GM10248 (cell line): ENCODE data around the gene CAAP1.
"Not testable (repeated sequence)": the region's sequence is repeated elsewhere in the genome, so short reads cannot be mapped to it uniquely, and the experiment has no call there.

Experiments
- CTCF ChIA-PET: fragments of 300-600 bp; sonication (Branson Sonifier 250); formaldehyde crosslinking; extraction: SDS; loops from one replicate; lab custom pipeline; 2021; ENCODE audit warnings: antibody characterized with exemption; lab: Yijun Ruan, JAX
- POLR2A ChIA-PET: fragments of 350-650 bp; sonication (Branson Sonifier 250); formaldehyde crosslinking; extraction: SDS; loops from one replicate; lab custom pipeline; 2020; ENCODE audit warnings: antibody characterized with exemption; lab: Yijun Ruan, JAX
- DNase-seq: peaks from one replicate; pipeline ENCODE4 v3.0.0; 2012; ENCODE audit errors: extremely low spot score
- TF ChIP-seq, protein P1 (sequence below): IDR thresholded peaks from 2 replicates; pipeline ENCODE4 v1.5.1; 2012; ENCODE audit warnings: mild to moderate bottlenecking, low read depth; ENCODE audit errors: extremely low read depth, missing control alignments, control extremely low read depth

The CAAP1 gene

DNA sequence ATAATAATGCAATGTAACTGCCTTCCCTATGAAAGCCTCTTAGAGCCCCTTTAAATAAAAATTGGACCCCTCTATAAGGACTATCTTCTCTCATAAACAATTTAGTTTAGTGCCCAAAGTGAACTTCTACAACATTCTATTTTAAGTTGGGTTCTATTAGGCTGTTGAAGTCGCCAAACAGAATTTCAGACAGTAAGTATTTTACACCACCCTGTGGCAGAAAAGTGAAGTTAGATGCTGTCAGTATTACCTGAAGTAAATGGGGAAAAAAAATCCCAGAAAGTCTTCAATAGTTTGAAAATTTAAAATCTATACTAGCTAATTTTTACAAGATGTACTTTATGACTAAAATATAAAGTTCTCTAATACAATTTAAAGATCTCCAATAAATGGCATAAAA lies 29.5 kb downstream of the CAAP1 start:
- no peak for DNase-seq
- POLR2A ChIA-PET = no interaction called here
- TF ChIP-seq, protein P1, sequence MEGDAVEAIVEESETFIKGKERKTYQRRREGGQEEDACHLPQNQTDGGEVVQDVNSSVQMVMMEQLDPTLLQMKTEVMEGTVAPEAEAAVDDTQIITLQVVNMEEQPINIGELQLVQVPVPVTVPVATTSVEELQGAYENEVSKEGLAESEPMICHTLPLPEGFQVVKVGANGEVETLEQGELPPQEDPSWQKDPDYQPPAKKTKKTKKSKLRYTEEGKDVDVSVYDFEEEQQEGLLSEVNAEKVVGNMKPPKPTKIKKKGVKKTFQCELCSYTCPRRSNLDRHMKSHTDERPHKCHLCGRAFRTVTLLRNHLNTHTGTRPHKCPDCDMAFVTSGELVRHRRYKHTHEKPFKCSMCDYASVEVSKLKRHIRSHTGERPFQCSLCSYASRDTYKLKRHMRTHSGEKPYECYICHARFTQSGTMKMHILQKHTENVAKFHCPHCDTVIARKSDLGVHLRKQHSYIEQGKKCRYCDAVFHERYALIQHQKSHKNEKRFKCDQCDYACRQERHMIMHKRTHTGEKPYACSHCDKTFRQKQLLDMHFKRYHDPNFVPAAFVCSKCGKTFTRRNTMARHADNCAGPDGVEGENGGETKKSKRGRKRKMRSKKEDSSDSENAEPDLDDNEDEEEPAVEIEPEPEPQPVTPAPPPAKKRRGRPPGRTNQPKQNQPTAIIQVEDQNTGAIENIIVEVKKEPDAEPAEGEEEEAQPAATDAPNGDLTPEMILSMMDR = no peak

DNA sequence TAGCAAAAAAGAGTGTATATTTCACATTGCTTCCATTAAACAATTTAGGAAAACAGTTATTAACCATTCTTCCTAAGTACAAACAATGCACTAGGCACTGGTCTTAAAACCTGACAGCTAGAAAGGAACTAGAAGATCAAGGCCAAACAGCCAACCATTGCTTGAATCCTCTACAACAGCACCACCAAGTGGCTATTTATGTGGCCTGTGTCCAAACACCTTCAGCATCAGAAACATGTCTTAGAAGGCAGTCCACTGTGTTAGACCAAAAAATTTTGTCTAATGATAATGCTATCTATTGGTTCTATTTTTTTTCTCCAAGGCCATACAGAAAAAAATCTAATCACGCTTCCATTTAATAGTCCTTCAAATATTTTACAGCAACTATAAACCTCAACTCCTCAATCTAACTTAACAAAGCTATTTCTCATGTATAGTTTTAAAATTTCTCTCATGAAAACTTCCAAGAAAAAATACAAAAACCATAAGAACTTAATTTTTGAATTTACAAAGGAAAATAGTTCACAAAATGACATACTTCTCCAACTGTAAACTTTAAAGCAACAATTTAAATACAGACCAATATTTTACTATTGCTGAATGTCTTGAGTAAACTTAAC lies 36.1 kb downstream of the CAAP1 start:
- peak; percentile 45 for DNase-seq

More for the DNA sequence above, 29.5 kb downstream of the CAAP1 start:
- CTCF ChIA-PET = no interaction called here

DNA sequence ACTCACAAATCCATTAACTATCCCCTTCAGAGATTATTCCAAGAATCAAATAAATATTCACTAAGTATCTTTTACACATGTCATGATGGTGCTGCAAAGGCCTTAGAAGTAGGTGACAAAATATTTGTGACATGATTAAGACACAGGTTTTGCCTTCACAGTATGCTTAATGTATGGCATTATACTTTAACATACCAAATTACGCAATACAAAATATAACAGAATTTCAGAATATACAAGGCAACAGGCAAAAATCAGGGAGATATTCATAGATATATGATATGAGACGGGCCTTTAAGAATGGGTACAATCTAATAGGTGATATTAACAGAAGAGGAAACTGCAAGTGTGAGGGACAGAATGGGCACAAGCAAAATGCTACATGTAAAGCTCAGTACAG lies 41.6 kb downstream of the CAAP1 start:
- TF ChIP-seq, protein P1 = no peak
- no peak for DNase-seq
- ChIA-PET CTCF (interaction anchor here (1.2 kb wide), 1 partner anchor 10 kb away, joined by 5 read pairs; no protein-coding TSS in a partner anchor), POLR2A (no interaction called here)

More for the DNA sequence above, 36.1 kb downstream of the CAAP1 start:
- TF ChIP-seq, protein P1 = peak; percentile 62
- CTCF ChIA-PET = interaction anchor here (0.9 to 1.6 kb wide), 5 partner anchors 16 to 133 kb away, joined by 3 to 6 read pairs (median 4); no protein-coding TSS in a partner anchor
- POLR2A ChIA-PET = no interaction called here

DNA sequence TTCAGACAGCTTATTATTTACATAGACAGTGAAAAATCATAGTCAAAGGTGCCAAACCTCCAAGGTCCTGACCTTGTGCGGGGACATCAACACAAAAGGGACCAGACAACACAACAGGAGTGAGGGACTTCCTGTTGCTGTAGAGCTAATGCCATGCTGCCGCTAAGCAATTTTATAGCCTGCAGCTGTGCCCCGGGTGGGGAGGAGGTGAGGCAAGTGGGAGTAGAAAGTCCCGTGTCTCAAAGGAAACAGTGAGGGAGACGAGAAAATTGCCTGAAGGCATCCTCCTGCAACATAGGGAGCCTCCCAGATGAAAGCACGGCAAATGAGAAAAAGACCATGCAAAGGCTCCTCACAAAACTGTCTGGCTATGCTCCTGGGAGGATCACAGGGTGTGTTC lies 58.8 kb downstream of the CAAP1 start:
- DNase-seq = no peak
- ChIA-PET POLR2A (no interaction called here), CTCF (no interaction called here)
- TF ChIP-seq, protein P1 = no peak

DNA sequence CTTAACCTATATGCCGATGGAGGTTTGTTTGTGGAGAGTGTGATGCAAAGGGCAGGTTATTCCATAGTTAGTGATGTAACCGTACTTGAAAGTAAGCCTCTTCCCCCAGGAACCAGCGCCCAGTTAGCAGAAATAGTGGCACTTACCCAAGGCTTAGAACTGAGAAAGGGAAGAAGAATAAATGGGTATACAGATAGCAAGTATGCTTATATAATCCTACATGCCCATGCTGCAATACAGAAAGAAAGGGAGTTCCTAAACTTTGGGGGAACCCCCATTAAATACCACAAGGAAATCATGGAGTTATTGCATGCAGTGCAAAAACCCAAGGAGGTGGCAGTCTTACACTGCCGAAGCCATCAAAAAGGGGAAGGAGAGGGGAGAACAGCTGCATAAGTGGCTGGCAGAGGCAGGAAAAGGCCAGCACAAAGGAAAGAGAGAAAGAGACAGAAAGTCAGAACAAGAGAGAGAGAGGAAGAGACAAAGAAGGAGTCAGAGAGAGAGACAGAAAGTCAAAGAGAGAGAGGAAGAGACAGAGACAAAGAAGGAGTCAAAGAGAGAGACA lies 64.1 kb downstream of the CAAP1 start:
- CTCF ChIA-PET, POLR2A ChIA-PET: not testable (repeated sequence)

DNA sequence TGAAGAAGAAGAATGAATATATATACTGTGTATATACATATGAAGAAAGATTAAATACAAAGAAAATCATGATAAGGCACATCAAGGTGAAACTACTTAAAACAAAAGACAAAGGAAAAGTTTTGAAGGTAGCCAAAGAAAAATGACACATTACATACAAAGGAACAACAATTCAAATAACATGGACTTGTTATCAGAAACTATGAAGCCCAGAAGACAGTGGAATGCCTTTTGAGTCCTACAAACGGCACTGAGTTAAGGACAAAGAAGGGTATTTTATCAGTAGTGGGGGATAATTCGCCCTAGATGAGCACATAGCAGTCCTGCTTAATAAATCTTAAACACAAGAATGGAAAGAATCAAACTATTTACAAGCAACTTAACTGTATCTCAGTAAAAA lies 77.8 kb downstream of the CAAP1 start:
- ChIA-PET POLR2A (no interaction called here), CTCF (interaction anchor here (1.8 kb wide), 1 partner anchor 10 kb away, joined by 4 read pairs; no protein-coding TSS in a partner anchor)
- TF ChIP-seq, protein P1 = no peak
- DNase-seq = no peak

More for the DNA sequence above, 64.1 kb downstream of the CAAP1 start:
- DNase-seq = not testable (repeated sequence)

DNA sequence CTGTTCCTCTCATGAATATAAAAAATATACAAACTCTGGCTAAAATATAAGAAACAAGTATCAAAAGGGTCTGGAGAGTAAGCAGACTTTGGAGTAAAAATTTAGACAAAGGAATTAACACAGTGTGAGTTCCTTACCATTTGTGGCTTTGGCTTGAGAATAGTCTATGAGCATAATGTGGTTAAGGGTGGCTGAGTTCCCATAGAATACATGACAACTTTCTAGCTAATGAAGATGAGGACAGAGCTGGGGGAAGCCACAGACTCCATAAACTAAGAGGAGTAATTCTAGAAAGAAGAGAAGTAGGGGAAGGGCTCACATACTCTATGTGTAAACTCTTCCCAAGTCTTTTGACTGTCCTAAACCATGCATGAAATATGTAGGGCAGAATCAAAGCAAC lies 79.4 kb downstream of the CAAP1 start:
- ChIA-PET POLR2A (no interaction called here), CTCF (no interaction called here)
- TF ChIP-seq, protein P1 = no peak
- DNase-seq = no peak
